ENCODE results near the gene ARHGEF10L. TPM values are rescaled to one million over a fixed set of nuclear protein-coding genes. Genes with fewer than 3 reads are reported as not detected.

Gene ARHGEF10L
- total RNA-seq, 4 donors from 2014 or later = 38.5 to 73.8 (median 41.7) TPM

GRCh38 chr1:17527036-17527914, 12.2 kb upstream of the ARHGEF10L start:
- Histone ChIP-seq H3K27me3 (no peaks in the 10 kb centered on the region), H3K4me1 (peaks cover 0 to 38% (median 13%) of the 10 kb centered on the region in 4 donors), H3K36me3 (no peaks in the 10 kb centered on the region), H3K4me3 (no peak overlapping the region), H3K27ac (peak overlapping the region in 3 of 4 donors; percentile 66 to 71 (median 71)), H3K9me3 (no peaks in the 10 kb centered on the region)
- DNase-seq (ENCODE audit: low spot score in 2 of 2) = no peak
- TF ChIP-seq EP300 (IDR thresholded peaks at IDR 0.05) (peak in 1 of 2 donors; percentile 20), POLR2A (IDR thresholded peaks at IDR 0.05) (no peak), CTCF (IDR thresholded peaks at IDR 0.05) (no peak)
- 20 to 25% methylated on average over 14 of the region's 14 CpGs for WGBS, 2 donors

GRCh38 chr1:17529381-17529780, 10.1 kb upstream of the ARHGEF10L start:
- TF ChIP-seq CTCF (IDR thresholded peaks at IDR 0.05) (no peak), EP300 (IDR thresholded peaks at IDR 0.05) (no peak), POLR2A (IDR thresholded peaks at IDR 0.05) (no peak)
- no peak for DNase-seq (ENCODE audit: low spot score in 2 of 2)
- Histone ChIP-seq H3K36me3 (no peaks in the 10 kb centered on the region), H3K27me3 (no peaks in the 10 kb centered on the region), H3K9me3 (no peaks in the 10 kb centered on the region), H3K4me1 (peaks cover 0 to 48% (median 16%) of the 10 kb centered on the region in 4 donors), H3K27ac (peak overlapping the region in 1 of 4 donors; percentile 1), H3K4me3 (no peak overlapping the region)

DNA sequence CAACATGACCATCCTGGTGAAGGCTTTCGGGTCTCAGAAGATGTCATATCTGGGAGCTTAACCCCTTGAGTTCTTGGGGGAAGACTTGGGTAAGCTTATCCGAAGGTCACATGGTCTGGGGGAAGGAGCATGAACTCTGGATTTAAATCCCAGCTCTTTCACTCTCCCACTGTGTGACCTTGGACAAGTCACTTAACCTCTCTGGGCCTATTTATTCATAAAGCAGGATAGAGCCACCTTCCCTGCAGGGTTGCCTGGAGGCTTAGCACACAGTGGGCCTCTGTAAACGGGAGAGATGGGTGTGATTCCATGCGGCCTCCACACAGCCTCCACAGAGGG, 8.2 kb upstream of the ARHGEF10L start:
- Histone ChIP-seq H3K9me3 (no peaks in the 10 kb centered on the region), H3K4me1 (peaks cover 0 to 48% (median 16%) of the 10 kb centered on the region in 4 donors), H3K27me3 (no peaks in the 10 kb centered on the region)

GRCh38 chr1:17531682-17532487, 7.6 kb upstream of the ARHGEF10L start:
- peak overlapping the region; percentile 29 to 90 (median 82) for H3K27ac ChIP-seq
- TF ChIP-seq EP300 (IDR thresholded peaks at IDR 0.05) = no peak
- TF ChIP-seq CTCF (IDR thresholded peaks at IDR 0.05) = no peak
- TF ChIP-seq POLR2A (IDR thresholded peaks at IDR 0.05) = no peak
- H3K4me3 ChIP-seq = no peak overlapping the region
- no peaks in the 10 kb centered on the region for H3K27me3 ChIP-seq
- no peaks in the 10 kb centered on the region for H3K36me3 ChIP-seq
- H3K4me1 ChIP-seq = peaks cover 0 to 46% (median 16%) of the 10 kb centered on the region in 4 donors
- DNase-seq (ENCODE audit: low spot score in 2 of 2) = peak; percentile 24 to 47
- H3K9me3 ChIP-seq = no peaks in the 10 kb centered on the region
- 11 to 34% methylated on average over 8 of the region's 8 CpGs for WGBS, 2 donors

More for the DNA sequence above, 8.2 kb upstream of the ARHGEF10L start:
- 42 to 50% methylated on average over 4 of the region's 4 CpGs for WGBS, 2 donors
- Histone ChIP-seq H3K4me3 (no peak overlapping the region), H3K36me3 (no peaks in the 10 kb centered on the region), H3K27ac (peak overlapping the region; percentile 29 to 90 (median 82))
- TF ChIP-seq EP300 (IDR thresholded peaks at IDR 0.05) (no peak), CTCF (IDR thresholded peaks at IDR 0.05) (no peak), POLR2A (IDR thresholded peaks at IDR 0.05) (no peak)
- DNase-seq (ENCODE audit: low spot score in 2 of 2) = no peak
